Lung (tissue), 12 donors: ENCODE data around the gene CUBN. TPM values are rescaled to one million over a fixed set of nuclear protein-coding genes. Genes with fewer than 3 reads are reported as not detected.

Source experiments
- ATAC-seq: fragments of 200-7000 bp; cut with Tn5 transposase; one replicate; pipeline ENCODE4 v1.9.1; 2020; ENCODE audit warnings: moderate number of reproducible peaks; ENCODE audit not compliant: insufficient read depth, low FRiP score
- DNase-seq, 3 donors: peaks; one replicate each; pipeline ENCODE4 v3.0.0-alpha.2; 2013 to 2017
- H3K27ac ChIP-seq, 2 donors: one replicate each; pipeline ENCODE4 v1.5.1; 2013; ENCODE audit warnings: mild to moderate bottlenecking in 2 of 2, moderate library complexity in 2 of 2, control low read depth in 1 of 2, inconsistent platforms in 1 of 2, low read depth in 1 of 2, low read length in 1 of 2
- H3K27me3 ChIP-seq, 3 donors: one replicate each; pipeline ENCODE4 v1.5.1; 2013; ENCODE audit warnings: low read length in 2 of 3; ENCODE audit not compliant: control insufficient read depth in 3 of 3, insufficient read depth in 3 of 3
- H3K36me3 ChIP-seq, 4 donors: one replicate each; pipeline ENCODE4 v1.5.1; 2013; ENCODE audit warnings: low read length in 4 of 4, mild to moderate bottlenecking in 1 of 4, moderate library complexity in 1 of 4; ENCODE audit not compliant: control insufficient read depth in 4 of 4, insufficient read depth in 4 of 4
- H3K4me1 ChIP-seq, 5 donors: one replicate each; pipeline ENCODE4 v1.5.1; 2013; ENCODE audit warnings: low read length in 5 of 5, mild to moderate bottlenecking in 2 of 5, moderate library complexity in 1 of 5; ENCODE audit not compliant: control insufficient read depth in 5 of 5, insufficient read depth in 5 of 5
- H3K4me3 ChIP-seq: one replicate; pipeline ENCODE4 v1.5.1; 2013; ENCODE audit warnings: mild to moderate bottlenecking, control low read depth, moderate library complexity
- H3K9ac ChIP-seq, 2 donors: one replicate each; pipeline ENCODE4 v1.5.1; 2013; ENCODE audit warnings: low read length in 2 of 2, control low read depth in 1 of 2; ENCODE audit not compliant: insufficient read depth in 1 of 2
- H3K9me3 ChIP-seq, 4 donors: one replicate each; pipeline ENCODE4 v1.5.1; 2013; ENCODE audit warnings: low read length in 3 of 4, mild to moderate bottlenecking in 1 of 4, moderate library complexity in 1 of 4; ENCODE audit not compliant: control insufficient read depth in 4 of 4, insufficient read depth in 3 of 4
- CTCF ChIP-seq: IDR thresholded peaks from 2 replicates; pipeline ENCODE4 v1.5.1; 2012; ENCODE audit warnings: mild to moderate bottlenecking; ENCODE audit errors: control extremely low read depth, extremely low read depth
- WGBS, 2 donors: extraction: QIAGEN DNeasy Blood & Tissue Kit; methylation state at CpG; one replicate each; pipeline ENCODE4 v1.1.7; 2013; 5-methylcytosine and 5-hydroxymethylcytosine counted together
- polyA plus RNA-seq, 2 donors: library from polyadenylated mRNA; stranded (reverse); fragments of 200-250 nt; gene quantifications; one replicate each; pipeline ENCODE4 v1.2.1, GENCODE V29; 2013
- total RNA-seq, 2 donors: library from RNA; depleted of rRNA in 1 of 2; stranded (reverse); fragments of >200 nt in 1 of 2; gene quantifications; one replicate each; pipeline ENCODE4 v1.2.1, GENCODE V29; 2014 to 2021
- donor health status: control.
- donor health status: control.
- donor health status: Bipolar disorder and iron deficiency.
- donor health status: healthy.
- donor health status: DM: yes; HTN: yes; CAD: no.

CUBN gene
- total and polyA plus RNA-seq, 4 donors: 0.33 to 5.1 (median 1.0) TPM

- ATAC-seq (no peak), DNase-seq (no peak)
- Histone ChIP-seq H3K27me3 (no peaks in the 10 kb centered on the region), H3K4me1 (peaks cover 0 to 4% (median 0%) of the 10 kb centered on the region in 5 donors), H3K9ac (no peak overlapping the region), H3K4me3 (no peak overlapping the region), H3K36me3 (no peaks in the 10 kb centered on the region), H3K27ac (no peak overlapping the region), H3K9me3 (no peaks in the 10 kb centered on the region)
- 81 to 88% methylated on average over 3 of the region's 3 CpGs for WGBS, 2 donors
- TF ChIP-seq CTCF: no peak
Observed at GRCh38 chr10:17047908-17048307, 81.7 kb downstream of the CUBN start.

DNA sequence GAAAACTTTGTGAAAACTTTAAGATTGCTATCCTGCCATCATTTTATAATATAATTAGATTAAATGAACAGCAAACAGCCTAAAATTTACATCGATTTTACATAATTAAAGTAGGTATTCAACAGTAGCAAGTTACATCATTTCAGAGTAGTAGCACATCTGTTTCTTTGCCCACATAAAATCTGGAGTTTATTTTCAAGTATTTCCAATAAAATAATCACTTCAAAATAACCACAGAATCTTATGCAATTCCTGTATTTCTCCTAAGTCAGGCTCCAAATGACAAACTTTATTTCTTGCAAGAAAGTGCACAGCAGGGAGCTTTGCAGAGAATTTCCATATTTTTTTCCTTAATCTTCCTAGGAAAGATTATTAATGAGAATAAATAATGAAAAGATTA is 82.6 kb downstream of the CUBN start:
- DNase-seq: no peak
- no peak for ATAC-seq
- Histone ChIP-seq H3K9ac (no peak overlapping the region), H3K36me3 (no peaks in the 10 kb centered on the region), H3K27me3 (no peaks in the 10 kb centered on the region), H3K4me3 (no peak overlapping the region), H3K9me3 (no peaks in the 10 kb centered on the region), H3K27ac (no peak overlapping the region), H3K4me1 (peaks cover 0 to 4% (median 0%) of the 10 kb centered on the region in 5 donors)
- 91 to 95% methylated on average over 1 of the region's 1 CpG for WGBS, 2 donors
- no peak for TF ChIP-seq CTCF

DNA sequence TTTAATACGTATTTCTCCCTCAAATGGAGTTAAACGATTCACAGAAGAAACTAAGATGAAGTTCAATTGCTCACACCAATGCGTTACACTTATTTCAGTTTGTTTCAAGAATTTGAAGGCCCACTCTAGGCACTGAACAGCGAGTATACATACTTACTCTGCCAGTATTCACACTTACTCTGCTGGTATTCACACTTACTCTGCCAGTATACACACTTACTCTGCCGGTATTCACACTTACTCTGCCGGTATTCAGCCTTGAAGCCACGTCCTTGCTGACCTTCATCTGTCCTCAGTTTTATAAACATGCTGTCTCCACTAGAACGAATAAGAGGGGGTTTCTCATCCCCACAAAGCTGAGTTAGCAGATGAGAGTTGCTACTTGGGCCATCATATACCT is 86.0 kb downstream of the CUBN start:
- no peak for DNase-seq
- Histone ChIP-seq H3K9me3 (no peaks in the 10 kb centered on the region), H3K36me3 (no peaks in the 10 kb centered on the region), H3K4me3 (no peak overlapping the region), H3K9ac (no peak overlapping the region), H3K4me1 (peaks cover 0 to 4% (median 0%) of the 10 kb centered on the region in 5 donors), H3K27me3 (no peaks in the 10 kb centered on the region), H3K27ac (no peak overlapping the region)
- TF ChIP-seq CTCF: no peak
- no peak for ATAC-seq
- WGBS, 2 donors: 87 to 91% methylated on average over 8 of the region's 8 CpGs
